ENCODE results near the gene RCSD1.

- TF ChIP-seq CTCF (IDR thresholded peaks at IDR 0.05; ENCODE audit: low read depth, low read length) = no peak
- TF ChIP-seq POLR2A (IDR thresholded peaks at IDR 0.05; ENCODE audit: extremely low read depth, insufficient read length) = no peak
- TF ChIP-seq MYC (IDR thresholded peaks at IDR 0.05; ENCODE audit: low read depth, low read length) = no peak
Measured at GRCh38 chr1:167674156-167674555, 44.1 kb downstream of the RCSD1 start.

Measured in NB4 (cell line).